Uterus (tissue), 2 donors: ENCODE data around the gene FCHSD2.

Experiments
- CTCF ChIP-seq, 4 experiments: fragments of 200-600 bp in 2 of 4; fragments of 450-650 bp in 2 of 4; sonication (generic) in 2 of 4; IDR thresholded peaks; one replicate each; pipeline ENCODE4 v1.5.1; 2016 to 2019; ENCODE audit warnings: antibody characterized with exemption in 4 of 4, mild to moderate bottlenecking in 2 of 4, moderate library complexity in 1 of 4
- POLR2A ChIP-seq, 2 donors: fragments of 450-650 bp; IDR thresholded peaks; one replicate each; pipeline ENCODE4 v1.6.1; 2016; ENCODE audit warnings: antibody characterized with exemption in 2 of 2, mild to moderate bottlenecking in 1 of 2, moderate library complexity in 1 of 2

GRCh38 chr11:72824020-72824419, 318.1 kb downstream of the FCHSD2 start:
- TF ChIP-seq CTCF (IDR thresholded peaks at IDR 0.05) = no peak
- TF ChIP-seq POLR2A (IDR thresholded peaks at IDR 0.05) = no peak
